H1 (cell line): ENCODE measurements around the gene CAMK1G. TPM values are rescaled to one million over a fixed set of nuclear protein-coding genes. Genes with fewer than 3 reads are reported as not detected.

Experiments
- BCL11A ChIP-seq, 2 experiments: IDR thresholded peaks; one replicate each; pipeline ENCODE4 v1.6.1; 2011; ENCODE audit warnings: low read depth in 2 of 2, low read length in 2 of 2, mild to moderate bottlenecking in 2 of 2
- NANOG ChIP-seq: IDR thresholded peaks from 2 replicates; pipeline ENCODE4 v1.6.1; 2011; ENCODE audit warnings: low read length, low read depth, mild to moderate bottlenecking, inconsistent platforms; ENCODE audit not compliant: insufficient read depth, poor library complexity, severe bottlenecking
- polyA plus RNA-seq, 7 experiments: library from polyadenylated mRNA; depleted of rRNA in 3 of 7; stranded (reverse) in 5 of 7; unstranded in 2 of 7; fragments of >200 nt in 5 of 7; fragments of 200-250 nt in 2 of 7; gene quantifications; 1 replicate in 5 of 7; 2 replicates in 1 of 7; 4 replicates in 1 of 7; pipeline versions ENCODE4 v1.2.1 to v1.2.3, GENCODE V29; 2011 to 2013; ENCODE audit warnings: missing spikeins in 2 of 7, mixed read lengths in 2 of 7
- total RNA-seq: library from RNA; stranded (reverse); fragmentation: NEBNext Ultra II Directional; extraction: Animal tissue kit (Norgen Biotek cat#: 25700); gene quantifications from 2 replicates; pipeline ENCODE4 v1.2.1, GENCODE V29; 2021

CAMK1G gene
- total and polyA plus RNA-seq, 2 of the 8 experiments (the other 6 are each of a cell fraction or from before 2014, with no cell fraction given) = 1.00 to 1.0 TPM

DNA sequence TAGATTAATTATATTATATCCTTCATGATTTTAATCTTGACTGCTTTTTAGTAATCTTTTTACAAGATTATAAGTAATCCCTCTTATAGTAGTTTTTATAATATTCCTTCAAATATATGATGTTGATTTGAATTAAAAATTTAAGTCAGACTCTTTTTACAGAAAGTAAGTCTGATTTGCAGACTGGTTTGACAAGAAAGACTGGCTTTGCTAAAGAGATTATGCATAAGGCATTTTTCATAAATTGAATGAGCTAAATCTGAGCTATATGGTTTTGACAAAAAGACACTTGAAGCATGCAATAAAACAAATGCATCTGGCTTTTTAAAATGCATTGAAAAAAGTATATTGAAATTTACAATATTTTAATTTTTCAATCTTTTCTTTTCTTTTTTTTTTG, 26.3 kb upstream of the CAMK1G start (continued):
- no peak for TF ChIP-seq BCL11A (IDR thresholded peaks at IDR 0.05; ENCODE audit: low read depth in 2 of 2, low read length in 2 of 2)
- no peak for TF ChIP-seq NANOG
